ENCODE results near the gene LINS1. TPM values are rescaled to one million over a fixed set of nuclear protein-coding genes. Genes with fewer than 3 reads are reported as not detected.
A peak's percentile ranks its signal among the peaks of the same experiment; 100 is the strongest.
"Not testable (repeated sequence)": the region's sequence is repeated elsewhere in the genome, so short reads cannot be mapped to it uniquely, and the experiment has no call there.

Gene LINS1
- total RNA-seq, 4 donors from 2014 or later = 16.3 to 32.2 (median 22.8) TPM

DNA sequence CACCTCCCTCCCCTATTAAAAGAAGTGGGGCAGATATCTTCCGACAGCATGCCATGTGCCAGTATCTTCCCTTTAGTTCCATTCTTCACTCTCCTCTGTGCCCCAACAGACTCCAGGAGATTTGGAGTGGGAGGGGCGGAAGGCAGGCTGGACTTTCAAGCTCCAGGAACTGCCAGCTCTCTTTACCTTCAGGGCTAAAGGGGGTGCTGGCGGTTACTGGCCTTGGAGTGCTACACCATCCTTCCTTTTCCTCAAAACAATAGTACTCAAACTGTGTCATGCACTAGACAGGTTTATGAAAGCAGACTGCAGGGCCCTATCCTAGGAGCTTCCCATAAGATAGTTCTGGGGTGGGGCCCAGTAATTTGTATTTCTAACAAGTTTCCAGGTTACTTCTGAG lies 6.0 kb downstream of the LINS1 start:
- TF ChIP-seq, protein P1, sequence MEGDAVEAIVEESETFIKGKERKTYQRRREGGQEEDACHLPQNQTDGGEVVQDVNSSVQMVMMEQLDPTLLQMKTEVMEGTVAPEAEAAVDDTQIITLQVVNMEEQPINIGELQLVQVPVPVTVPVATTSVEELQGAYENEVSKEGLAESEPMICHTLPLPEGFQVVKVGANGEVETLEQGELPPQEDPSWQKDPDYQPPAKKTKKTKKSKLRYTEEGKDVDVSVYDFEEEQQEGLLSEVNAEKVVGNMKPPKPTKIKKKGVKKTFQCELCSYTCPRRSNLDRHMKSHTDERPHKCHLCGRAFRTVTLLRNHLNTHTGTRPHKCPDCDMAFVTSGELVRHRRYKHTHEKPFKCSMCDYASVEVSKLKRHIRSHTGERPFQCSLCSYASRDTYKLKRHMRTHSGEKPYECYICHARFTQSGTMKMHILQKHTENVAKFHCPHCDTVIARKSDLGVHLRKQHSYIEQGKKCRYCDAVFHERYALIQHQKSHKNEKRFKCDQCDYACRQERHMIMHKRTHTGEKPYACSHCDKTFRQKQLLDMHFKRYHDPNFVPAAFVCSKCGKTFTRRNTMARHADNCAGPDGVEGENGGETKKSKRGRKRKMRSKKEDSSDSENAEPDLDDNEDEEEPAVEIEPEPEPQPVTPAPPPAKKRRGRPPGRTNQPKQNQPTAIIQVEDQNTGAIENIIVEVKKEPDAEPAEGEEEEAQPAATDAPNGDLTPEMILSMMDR (IDR thresholded peaks at IDR 0.05) = no peak
- ATAC-seq (ENCODE audit: low FRiP score) = peak; percentile 39
- no peak for DNase-seq (ENCODE audit: low spot score)

DNA sequence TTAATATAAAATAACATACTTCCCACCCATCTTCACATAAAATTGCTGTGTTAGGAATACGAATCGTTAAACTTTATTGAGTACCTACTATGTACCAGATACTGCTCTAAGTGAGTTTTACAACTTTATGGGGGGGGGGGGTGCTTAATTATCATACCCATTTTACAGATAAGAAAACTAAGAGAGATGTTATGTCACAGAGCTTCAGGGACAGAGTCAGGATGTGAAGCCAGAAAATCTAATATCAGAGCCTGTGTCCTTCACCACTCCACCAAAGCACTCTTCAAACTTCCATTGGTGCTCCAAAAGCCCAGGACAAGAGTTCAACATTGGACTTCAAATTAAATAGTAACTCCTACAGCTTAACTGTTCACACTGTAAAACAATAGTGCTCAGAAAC lies 8.6 kb downstream of the LINS1 start:
- no peak for DNase-seq (ENCODE audit: low spot score)
- ATAC-seq (ENCODE audit: low FRiP score) = no peak
- TF ChIP-seq, protein P1 (IDR thresholded peaks at IDR 0.05) = no peak

DNA sequence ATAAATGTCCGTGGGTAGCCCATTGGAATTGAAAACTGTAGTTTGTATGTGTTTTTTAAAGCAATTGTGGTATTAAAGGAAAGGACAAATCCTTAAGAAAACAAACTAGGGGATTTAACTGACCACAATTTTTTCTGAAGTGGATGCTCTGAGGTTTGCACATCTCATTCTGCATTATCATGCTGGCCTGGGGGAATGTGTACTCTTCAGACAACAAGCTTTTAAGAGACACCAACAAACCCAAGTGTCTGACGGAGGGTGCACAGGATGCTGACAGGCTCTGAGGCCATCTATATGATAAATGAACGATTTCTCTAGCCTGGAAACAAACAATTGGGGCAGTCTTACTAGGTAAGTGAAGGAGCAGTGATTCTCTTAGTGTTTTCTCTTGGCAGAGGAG lies 9.1 kb downstream of the LINS1 start:
- TF ChIP-seq, protein P1 (IDR thresholded peaks at IDR 0.05) = no peak
- ATAC-seq (ENCODE audit: low FRiP score) (no peak), DNase-seq (ENCODE audit: low spot score) (no peak)

DNA sequence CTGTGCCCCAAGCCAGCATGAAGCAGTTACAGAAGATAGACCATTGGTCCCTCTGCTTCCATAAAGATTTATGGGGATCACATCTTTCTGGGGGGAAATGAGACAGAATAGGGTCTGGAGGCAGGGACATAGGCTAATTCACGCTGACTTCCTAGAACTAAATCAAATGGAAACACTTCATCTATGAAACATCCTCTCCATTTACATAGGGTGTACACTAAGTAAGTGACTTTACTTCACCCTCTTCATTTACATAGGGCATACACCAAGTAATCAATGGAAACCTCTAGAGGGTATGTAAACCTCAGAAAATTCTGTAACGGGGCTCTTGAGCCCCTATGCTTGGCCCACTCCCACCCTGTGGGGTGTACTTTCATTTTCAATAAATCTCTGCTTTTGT lies 10.1 kb downstream of the LINS1 start:
- ATAC-seq (ENCODE audit: low FRiP score) = no peak
- TF ChIP-seq, protein P1 (IDR thresholded peaks at IDR 0.05) = no peak
- no peak for DNase-seq (ENCODE audit: low spot score)

DNA sequence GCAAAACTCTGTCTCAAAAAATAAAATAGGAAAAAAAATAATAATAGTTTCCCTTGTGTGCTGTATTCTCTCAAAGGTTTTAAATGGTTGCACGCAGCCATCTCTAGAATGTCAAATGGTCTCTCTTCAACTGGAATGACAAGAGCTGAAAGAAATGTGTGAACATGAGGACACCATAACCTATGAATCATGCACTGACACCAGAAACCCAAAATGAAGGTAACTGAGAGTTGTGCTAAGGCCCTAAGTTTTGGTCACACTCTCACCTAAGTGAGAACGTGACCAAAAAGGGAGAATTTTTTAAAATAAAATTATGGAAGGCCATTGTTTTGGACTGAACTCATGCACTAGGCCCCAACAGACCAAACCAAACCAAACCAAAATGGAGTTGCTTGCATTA lies 10.8 kb downstream of the LINS1 start:
- DNase-seq (ENCODE audit: low spot score); ATAC-seq (ENCODE audit: low FRiP score): not testable (repeated sequence)

DNA sequence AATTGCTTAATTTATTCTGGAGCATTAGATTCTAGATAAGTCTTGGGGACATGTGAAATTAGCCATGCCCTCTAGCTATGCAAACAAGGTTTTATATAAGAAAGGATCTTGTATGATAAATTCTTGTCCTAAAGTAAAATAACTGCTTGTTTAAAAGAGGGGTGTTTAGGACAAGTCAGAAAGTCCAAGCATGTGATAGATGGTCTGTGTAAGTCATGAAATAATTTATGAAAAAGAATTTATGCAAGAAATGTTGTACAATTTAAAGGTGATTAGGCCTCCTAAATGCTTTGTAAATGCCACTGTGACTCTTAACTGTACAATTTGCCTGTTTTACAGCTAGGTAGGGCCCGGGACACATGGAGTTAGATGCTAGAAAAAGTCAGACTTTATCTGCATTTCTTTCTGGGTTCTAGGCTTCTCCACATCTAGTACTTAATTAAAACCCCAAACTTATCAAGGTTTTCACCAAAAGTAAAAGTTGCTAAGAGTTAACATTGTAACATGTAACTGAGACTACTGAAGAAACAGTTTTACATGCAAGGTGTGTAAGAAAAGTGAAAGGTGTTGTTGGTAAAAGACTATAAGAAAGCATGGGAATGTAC lies 13.2 kb downstream of the LINS1 start:
- TF ChIP-seq, protein P1 (IDR thresholded peaks at IDR 0.05) = no peak
- DNase-seq (ENCODE audit: low spot score) (no peak), ATAC-seq (ENCODE audit: low FRiP score) (no peak)

DNA sequence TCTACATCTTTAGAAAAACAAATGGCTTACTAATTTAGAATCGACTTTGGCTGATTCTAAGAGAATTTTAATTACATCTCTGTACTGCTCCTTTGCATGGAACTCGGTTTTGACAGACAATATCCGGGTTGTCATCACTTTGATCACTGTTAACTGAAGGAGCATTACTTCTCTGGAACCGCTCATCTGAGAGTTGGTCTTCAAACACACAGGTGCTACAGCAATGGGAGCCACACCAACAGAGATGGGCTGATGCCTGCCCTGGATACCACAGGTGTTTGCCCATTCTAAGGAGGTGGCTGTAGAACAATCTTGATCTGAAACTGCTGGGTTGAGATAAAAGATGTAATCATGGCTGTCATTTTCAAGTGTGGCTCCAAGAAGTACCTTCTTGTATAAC lies 21.6 kb downstream of the LINS1 start:
- no peak for DNase-seq (ENCODE audit: low spot score)
- TF ChIP-seq, protein P1 (IDR thresholded peaks at IDR 0.05) = no peak
- ATAC-seq (ENCODE audit: low FRiP score) = no peak

Measured in omental fat pad (tissue), 4 donors.